ENCODE results near the gene MMP2. TPM values are rescaled to one million over a fixed set of nuclear protein-coding genes. Genes with fewer than 3 reads are reported as not detected.

The MMP2 gene
- total RNA-seq, 1 donor from 2014 or later: 5.4 TPM

DNA sequence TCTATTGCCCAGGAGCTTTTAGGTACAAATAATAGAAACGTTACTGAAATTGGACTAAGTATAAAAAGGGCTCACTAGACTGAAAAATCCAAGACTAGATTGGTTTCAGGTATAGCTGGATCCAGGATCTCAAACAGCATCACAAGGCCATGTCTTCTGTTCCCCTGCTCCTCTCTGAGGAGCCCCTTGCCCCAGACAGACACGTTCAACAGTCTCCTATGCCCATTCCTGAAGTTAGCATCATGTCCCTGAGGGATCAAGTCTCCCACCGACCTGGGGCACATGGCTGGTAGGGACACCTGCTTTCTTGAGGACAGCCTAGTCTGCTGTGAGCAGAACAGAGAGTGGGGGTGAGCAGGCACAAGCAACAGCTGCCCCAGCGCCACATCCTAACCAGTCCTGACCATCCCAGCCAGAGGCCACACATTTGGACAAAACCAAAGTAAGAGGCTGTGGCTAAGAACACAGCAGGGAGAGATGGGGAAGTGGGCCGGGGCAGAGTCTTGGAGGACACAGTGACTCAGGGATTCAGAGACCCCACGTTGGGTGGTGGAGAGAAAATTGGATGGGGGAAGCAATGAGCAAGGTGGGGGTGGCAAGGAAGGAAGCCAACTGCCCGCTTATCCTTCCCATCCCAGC is 10.5 kb upstream of the MMP2 start:
- ATAC-seq (no peak), DNase-seq (ENCODE audit: low spot score) (no peak)

DNA sequence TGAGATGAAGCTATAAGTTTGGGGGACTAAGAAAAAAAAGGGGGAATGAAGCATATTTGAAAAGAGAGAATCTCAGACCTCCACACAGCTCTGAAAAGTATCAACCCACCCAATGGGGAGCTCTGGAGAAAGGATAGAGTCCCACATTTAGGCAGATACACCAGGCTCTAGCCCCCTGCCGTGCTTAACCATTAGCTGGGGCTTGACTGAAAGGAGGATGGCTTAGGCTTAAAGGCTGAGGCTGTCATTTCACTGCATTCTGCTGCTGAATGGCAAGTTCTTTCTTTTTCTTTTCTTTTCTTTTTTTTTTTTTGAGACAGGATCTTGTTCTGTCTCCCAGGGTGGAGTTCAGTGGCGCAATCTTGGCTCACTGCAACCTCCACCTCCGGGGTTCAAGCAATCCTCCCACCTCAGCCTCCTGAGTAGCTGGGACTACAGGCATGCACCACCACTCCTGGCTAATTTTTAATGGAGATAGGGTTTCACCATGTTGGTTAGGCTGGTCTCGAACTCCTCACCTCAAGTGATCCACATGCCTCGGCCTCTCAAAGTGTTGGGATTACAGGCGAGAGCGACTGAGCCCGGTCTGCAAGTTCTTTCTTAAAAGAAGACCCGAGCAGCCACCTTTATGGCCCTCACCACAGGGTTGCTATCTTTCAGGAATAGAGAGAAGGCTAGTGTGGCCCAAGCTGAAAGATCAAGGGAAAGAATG is 9.0 kb upstream of the MMP2 start:
- ATAC-seq (no peak), DNase-seq (ENCODE audit: low spot score) (no peak)

DNA sequence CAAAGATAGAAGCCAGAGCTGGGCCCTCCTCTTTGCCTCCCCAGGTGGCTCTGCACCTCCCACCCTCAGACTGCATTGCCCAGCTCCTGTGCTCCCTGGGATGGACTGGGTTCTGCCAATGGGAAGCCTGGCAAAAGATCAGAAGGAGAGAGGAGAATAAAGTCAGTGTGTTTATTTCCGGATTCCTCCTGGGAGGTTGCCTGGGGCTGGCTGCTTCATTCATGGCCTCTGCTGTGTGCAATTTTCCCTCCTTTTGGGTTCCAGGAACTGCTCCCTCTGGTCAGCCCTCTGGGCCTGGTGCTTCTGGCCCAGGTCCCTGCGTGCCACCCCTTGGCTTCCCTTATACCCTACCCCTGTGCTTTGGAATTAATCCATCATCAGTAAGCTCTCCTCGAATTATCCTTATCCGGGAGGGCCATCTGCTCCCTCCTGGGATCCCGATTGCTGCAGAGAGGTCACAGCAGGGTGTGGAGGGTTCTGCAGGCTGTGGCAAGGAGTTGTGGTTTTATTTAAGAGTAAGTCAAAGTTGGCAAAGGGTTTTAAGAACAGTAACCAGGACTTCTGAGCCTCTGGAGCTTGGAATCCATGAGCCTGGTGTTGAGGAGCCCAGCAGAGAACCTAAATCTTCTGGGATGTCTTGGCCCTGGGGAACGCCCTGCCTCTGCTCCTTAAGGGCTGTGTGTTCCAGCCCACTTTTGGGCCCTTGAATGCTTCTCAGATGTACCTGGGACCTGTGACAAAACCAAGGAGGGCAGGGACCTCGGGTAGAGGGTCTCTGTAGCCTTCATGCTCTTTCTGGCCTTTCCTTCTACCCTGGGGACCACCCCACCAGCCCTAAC is 8.2 kb upstream of the MMP2 start:
- no peak for ATAC-seq
- DNase-seq (ENCODE audit: low spot score): no peak

DNA sequence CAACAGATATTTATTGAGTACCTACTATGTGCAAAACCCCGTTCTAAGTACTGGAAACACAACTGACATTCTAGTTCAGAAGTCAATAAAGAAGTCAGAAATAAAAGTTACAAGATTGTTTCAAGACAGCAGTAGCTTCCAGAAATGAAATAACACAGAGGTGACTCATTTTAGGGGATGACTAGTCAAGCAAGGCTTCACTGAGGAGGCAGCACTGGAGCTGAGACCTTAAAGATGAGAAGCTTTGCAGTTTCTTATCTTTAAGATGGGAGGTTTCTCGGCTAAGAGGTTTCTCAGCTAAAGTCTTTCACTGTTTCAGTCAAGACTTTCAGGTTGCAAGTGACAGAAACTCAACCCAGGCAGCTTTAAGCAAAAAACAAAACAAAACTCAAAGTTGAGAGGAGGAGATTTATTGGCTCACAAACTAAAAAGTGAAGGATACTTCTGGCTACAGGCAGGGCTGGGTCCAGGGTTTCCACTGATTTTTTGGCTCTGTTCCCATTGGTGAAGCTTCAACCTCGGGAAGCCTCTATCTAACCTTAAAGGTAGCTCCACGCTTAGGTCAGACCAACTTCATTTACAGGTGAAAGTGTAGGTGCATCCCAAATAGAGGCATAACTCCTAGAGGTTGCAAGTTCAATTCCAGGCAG is 7.4 kb upstream of the MMP2 start:
- DNase-seq (ENCODE audit: low spot score): no peak
- ATAC-seq: no peak

DNA sequence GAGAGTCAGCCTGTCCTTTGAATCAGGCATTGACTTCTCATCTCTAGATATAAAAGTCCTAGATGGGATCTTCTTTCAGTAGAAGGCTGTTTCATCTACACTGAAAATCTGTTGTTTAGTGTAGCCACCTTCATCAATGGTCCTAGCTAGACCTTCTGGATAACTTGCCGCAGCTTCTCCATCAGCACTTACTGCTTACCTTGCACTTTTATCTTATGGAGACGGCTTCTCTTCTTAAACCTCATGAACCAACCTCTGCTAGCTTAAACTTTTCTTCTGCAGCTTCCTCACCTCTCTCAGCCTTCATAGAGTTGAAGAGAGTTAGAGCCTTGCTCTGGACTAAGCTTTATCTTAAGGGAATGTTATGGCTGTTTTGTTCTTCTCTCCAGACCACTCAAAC is 5.4 kb upstream of the MMP2 start:
- no peak for DNase-seq (ENCODE audit: low spot score)
- ATAC-seq: no peak

DNA sequence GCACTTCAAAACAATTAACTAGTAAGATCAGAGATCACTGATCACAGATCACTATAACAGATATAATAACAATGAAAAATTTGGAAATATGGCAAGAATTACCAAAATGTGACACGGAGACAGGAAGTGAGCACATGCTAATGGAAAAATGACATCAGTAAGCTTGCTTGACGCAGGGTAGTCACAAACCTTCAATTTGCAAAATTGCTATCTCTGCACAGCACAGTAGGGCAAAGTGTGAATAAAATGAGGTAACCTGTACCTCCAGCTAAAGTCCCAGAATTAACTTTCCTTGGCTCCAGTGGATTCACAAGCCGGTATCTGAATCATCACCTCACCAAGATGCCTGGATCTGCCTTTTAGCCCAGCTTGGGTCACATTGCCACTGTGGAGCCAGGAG is 4.2 kb upstream of the MMP2 start:
- DNase-seq (ENCODE audit: low spot score): no peak
- no peak for ATAC-seq

DNA sequence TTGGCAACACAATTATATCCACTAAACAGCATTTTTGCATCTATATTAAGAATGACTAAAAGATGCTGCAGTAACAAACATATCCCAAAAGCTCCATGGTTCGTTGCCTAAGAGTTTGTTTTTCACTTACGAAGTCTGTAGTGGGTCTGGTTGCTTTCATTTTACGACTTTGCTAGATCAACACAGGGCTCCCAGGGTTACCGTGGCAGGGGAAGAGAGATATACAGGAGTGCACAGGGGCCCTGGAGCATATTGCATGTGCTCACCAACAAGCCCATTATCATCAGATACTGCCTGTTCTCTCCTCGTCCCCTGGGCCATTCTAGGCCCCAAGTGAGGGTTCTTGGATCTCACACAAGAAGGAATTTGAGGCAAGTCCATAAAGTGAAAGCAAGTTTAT is 3.1 kb upstream of the MMP2 start:
- DNase-seq (ENCODE audit: low spot score) (no peak), ATAC-seq (no peak)

DNA sequence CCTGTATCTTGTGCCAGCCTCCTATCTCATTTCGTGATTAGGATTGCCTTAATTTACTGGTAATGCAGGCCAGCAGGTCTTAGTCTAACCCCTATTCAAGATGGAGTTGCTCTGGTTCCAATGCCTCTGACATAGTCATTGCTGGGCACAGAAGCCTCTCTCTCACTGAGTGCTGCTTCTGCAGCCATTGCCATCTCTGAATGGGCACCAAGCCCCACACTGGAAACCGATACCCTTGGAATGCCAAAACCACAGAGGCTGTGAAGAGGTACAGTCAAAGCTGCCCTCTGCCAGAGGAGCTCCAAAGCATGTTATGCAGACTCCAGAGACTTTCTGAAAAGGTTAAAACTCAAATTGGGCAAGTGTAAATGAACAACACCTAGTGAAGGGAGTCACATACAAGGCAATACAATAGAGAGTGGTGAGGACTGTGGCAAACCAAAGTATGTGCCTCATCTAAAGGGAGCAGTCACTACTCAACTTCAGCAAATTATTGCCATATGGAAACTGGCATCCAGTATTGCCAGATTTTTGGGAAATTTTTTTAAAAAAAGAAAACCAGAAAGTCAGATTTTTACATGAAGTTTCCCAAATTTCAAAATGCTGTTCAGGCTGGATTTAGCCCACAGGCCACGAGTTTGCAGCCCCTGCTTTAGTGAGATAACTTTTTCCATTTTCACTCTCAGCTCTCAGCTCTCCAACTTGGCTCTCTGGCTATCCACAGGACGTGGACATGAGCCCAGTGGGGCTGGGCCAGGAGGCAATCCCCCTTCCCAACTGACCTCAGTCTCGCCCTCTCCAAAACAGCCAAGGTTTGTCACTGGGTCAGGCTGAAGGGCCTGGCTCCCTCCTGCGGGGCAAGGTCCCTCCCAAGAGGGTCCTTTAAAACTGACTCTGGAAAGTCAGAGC is 2.1 kb upstream of the MMP2 start:
- ATAC-seq (no peak), DNase-seq (ENCODE audit: low spot score) (no peak)

DNA sequence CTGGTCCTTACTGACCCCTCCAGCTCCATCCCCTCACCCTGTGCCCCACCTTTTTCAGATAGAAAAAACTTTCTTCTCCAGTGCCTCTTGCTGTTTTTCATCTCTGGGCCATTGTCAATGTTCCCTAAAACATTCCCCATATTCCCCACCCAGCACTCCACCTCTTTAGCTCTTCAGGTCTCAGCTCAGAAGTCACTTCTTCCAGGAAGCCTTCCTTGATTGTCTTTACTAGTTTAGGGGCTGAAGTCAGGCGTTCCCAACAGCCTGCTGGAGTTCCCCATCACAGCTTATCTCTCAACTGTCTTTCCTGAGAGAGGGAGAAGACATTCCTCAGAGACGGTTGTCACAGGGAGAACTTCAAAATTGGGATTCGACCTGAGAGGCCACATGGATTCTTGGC is 1.3 kb upstream of the MMP2 start:
- ATAC-seq: no peak
- no peak for DNase-seq (ENCODE audit: low spot score)

DNA sequence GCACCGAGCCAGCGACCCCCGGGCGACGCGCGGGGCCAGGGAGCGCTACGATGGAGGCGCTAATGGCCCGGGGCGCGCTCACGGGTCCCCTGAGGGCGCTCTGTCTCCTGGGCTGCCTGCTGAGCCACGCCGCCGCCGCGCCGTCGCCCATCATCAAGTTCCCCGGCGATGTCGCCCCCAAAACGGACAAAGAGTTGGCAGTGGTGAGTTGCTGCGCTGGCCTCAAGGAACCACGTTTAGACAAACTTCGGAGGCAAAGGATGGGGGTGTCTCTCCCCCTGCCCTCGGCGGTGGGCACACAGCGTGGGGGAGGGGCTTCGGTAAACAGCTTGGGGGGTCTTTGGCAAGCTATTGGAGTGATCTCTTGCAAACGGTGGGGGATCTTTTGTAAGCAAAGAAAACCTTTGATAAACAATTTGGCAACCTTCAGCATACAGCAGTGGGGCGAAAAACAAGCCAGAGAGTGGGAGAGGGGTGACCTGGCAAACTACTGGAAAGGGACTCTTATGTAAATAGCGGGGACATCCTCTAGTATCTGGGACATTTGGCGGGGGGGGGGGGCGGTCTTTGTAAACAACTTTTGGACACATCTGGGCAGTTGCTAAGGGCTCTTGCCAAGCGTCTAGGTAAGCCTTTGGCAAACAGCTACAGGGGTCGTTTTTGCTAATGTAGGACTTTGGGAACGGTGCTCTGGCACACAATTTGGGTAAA is 587 bp downstream of the MMP2 start:
- no peak for ATAC-seq
- no peak for DNase-seq (ENCODE audit: low spot score)

DNA sequence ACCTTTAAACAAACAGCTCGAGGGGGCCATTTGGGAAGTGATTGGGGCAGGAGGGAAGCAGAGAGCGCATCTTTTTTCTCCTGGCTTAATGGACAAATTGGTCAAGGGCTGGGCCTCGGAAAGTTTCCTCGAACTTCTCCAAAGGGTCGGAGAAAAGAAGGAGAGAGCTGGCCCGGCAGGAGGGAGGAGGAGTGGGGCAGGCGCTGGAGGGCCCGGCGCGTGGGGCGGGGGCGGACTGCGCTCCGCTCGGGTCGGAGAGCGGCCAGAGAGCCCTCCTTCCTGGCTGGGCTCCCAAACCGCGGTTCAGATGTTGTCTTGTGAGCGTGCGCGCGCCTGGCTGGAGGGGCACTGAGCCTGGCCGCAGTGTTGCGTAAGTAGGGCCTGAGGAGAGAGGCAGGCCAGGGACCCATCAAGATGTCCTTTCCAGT is 1.2 kb downstream of the MMP2 start:
- ATAC-seq: peak; percentile 56

DNA sequence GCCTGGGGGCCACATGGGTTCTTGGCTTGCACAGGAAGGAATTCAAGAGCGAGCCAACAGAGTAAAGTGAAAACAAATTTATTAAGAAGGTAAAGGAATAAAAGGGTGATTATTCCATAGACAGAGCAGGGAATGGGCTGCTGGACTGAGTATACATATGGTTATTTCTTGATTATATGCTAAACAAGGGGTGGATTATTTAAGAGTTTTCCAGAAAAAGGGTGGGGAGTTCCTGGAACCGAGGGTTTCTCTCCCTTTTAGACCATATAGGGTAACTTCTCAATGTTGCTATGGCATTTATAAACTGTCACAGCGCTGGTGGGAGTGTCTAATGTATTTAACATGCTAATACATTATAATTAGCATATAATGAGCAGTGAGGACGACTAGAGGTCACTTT is 2.0 kb downstream of the MMP2 start:
- DNase-seq (ENCODE audit: low spot score) (no peak), ATAC-seq (no peak)

More for the DNA sequence above, 1.2 kb downstream of the MMP2 start:
- DNase-seq (ENCODE audit: low spot score): no peak

DNA sequence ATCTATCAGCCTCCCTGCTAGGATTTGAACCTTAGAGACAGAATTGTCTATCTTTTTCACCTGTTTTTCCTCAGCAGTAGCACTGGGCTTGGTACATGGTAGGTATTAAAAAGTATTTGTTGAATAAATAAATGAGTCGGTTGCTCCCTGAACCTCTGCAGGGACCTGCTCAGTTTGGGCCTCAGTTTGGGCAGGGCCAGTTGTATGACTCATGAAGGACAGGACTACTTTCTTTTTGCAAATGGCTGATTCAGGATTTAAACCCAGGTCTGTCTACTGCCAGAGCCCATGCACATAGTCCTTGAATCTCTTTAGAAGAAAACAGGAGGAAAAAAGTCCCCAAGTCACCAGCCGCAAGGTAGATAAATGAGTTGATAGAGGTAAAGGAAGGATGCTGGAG is 3.1 kb downstream of the MMP2 start:
- ATAC-seq: no peak
- DNase-seq (ENCODE audit: low spot score): no peak

DNA sequence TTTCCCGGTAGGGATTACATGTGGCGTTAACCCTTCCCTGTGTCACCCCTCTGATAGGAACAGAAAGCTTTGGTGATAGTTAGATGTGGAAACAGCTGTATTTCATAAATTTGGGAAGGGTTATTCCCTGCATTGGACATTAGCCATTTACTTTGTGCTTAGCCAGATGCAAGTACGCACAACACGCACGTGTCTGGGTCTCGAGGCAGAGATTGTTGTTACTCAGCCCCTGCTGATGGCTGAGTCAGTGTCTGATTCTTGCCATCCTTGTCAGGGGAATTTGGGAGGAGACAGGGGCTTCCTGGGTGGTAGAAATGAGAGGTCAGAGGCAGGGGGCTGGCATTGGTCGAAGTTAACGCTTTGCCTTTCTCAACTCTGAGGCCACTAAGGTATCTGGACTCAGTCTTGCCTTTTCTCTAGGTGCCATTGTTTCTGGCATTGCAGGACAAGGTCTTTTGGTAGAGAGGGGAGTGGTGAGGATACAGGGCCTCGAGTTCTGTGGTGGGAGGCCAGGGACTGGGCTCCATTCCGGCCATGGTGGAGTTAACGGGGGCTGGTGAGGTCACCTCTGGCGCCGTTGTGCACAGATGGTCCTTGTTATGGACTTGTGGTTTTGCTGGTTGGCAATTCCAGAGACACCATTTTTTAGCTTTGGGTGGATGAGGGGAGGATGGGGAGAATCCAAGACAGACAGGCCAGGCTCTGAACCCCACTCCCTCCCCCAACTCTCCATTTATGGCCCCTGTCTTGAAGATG is 8.2 kb downstream of the MMP2 start:
- ATAC-seq (no peak), DNase-seq (ENCODE audit: low spot score) (no peak)

DNA sequence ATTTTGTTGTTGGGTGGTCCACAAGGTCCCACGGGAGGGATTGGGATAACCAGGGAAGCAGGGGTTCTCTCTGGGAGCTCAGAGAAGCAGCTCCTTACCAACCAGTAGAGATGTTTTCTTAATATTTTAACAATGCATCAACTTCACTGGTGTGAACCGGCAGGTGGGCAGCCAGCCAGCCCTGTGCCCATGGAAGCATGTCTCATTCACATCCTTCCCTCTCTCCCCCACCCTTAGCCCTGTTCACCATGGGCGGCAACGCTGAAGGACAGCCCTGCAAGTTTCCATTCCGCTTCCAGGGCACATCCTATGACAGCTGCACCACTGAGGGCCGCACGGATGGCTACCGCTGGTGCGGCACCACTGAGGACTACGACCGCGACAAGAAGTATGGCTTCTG is 9.3 kb downstream of the MMP2 start:
- no peak for DNase-seq (ENCODE audit: low spot score)

DNA sequence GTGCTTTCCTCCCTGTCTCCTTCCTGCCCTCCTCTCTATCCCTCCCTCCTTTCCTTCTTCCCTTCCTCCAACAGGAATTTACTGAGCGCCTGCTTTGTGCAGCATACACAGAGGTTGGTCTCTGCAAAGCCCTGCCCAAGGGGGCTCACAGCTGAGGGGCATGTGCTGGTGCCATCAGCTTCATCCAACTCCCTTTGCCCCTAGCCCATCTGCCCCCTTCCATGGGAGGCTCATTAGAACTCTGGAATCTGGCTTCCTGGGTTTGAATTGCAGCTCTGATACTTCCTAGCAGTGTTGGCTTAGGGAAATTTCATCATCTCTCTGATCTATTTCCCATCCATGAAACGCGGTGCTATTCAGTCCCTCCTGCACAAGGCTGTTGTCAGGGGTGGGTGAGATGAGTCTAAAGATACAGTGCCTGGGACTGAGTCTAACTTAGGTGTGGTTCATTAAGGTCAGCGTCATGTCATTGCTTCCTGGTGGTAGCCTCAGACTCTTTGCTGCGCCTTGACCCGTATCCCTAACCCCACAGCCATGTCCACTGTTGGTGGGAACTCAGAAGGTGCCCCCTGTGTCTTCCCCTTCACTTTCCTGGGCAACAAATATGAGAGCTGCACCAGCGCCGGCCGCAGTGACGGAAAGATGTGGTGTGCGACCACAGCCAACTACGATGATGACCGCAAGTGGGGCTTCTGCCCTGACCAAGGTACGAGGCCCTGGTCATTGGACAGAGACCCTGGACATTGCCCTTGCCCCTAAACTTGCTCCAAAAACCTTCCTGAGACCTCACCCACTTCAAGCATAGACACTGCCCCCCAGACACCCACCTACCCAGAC is 10.3 kb downstream of the MMP2 start:
- ATAC-seq (no peak), DNase-seq (ENCODE audit: low spot score) (no peak)

More for the DNA sequence above, 9.3 kb downstream of the MMP2 start:
- no peak for ATAC-seq

DNA sequence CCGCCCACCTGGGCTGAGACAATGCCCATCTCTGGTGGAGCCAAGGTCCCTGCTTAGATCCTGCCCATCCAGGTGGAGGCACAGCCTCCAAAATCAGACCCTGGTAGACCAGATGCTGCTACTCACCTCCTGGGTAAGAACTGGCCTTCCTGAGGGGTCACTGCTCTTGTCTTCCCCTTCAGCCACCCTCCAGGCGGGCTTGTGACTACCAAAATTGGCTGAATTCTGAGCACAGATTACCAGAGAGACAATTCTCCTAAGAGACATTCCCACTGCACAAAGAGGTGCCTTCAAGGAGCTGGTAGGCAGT is 10.9 kb downstream of the MMP2 start:
- ATAC-seq (no peak), DNase-seq (ENCODE audit: low spot score) (no peak)

DNA sequence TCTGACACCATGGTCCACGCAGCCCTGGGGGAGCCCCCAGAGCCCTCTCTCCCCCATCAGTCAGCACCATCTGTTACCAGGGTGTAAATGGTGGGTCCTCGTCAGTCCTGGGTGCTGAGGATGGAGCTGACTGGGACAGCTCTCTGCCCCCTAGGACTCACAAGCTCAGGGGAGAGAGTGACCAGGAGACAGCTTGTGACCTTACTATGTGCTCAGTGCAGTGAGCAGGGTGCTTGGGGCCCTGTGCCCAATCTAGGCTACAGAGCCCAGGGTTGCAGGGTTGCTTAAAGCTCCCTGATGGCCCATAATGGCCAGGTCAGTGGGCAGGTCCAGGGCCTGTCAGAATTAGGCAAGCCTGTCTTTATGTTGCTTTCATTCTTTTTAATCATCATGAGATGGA is 11.3 kb downstream of the MMP2 start:
- DNase-seq (ENCODE audit: low spot score) (no peak), ATAC-seq (no peak)
